ENCODE results near the gene LCN12. TPM values are rescaled to one million over a fixed set of nuclear protein-coding genes. Genes with fewer than 3 reads are reported as not detected.
A peak's percentile ranks its signal among the peaks of the same experiment; 100 is the strongest.

Gene LCN12
- total and polyA plus RNA-seq, 3 donors from 2014 or later, result 11.5 to 27.8 (median 27.1) TPM

- H3K4me1 ChIP-seq, result peaks cover 33% of the 10 kb centered on the region
- no peaks in the 10 kb centered on the region for H3K36me3 ChIP-seq (ENCODE audit: low read depth, missing control alignments)
- H3K27ac ChIP-seq, result no peak overlapping the region
- H3K4me3 ChIP-seq, result no peak overlapping the region
- 71 to 73% methylated on average over 10 to 11 of the region's 11 CpGs for WGBS, 2 donors
- no peaks in the 10 kb centered on the region for H3K27me3 ChIP-seq
- no peak for TF ChIP-seq POLR2A (IDR thresholded peaks at IDR 0.05)
- TF ChIP-seq CTCF (IDR thresholded peaks at IDR 0.05), result no peak
- H3K9me3 ChIP-seq, result no peaks in the 10 kb centered on the region
- intact Hi-C loops (cut with DNase I; ENCODE audit: low total_unique reads), result no loop called here
- no peak for DNase-seq
Measured at GRCh38 chr9:136983656-136984314, 31.7 kb downstream of the LCN12 start.

GRCh38 chr9:136984464-136985026 is 32.5 kb downstream of the LCN12 start:
- Histone ChIP-seq H3K36me3 (ENCODE audit: low read depth, missing control alignments) (no peaks in the 10 kb centered on the region), H3K4me3 (peak overlapping the region in 1 of 2 donors; percentile 12), H3K27me3 (no peaks in the 10 kb centered on the region), H3K4me1 (peaks cover 33% of the 10 kb centered on the region), H3K9me3 (no peaks in the 10 kb centered on the region), H3K27ac (peak overlapping the region in 1 of 2 donors; percentile 36)
- DNase-seq, result no peak
- intact Hi-C loops (cut with DNase I; ENCODE audit: low total_unique reads), result no loop called here
- TF ChIP-seq POLR2A (IDR thresholded peaks at IDR 0.05) (no peak), CTCF (IDR thresholded peaks at IDR 0.05) (no peak)
- WGBS, 2 donors, result 38 to 60% methylated on average over 10 to 29 of the region's 29 CpGs

GRCh38 chr9:136985027-136985602 is 33.0 kb downstream of the LCN12 start:
- H3K9me3 ChIP-seq, result no peaks in the 10 kb centered on the region
- H3K4me3 ChIP-seq, result peak overlapping the region; percentile 6 to 12
- no peak for DNase-seq
- no peaks in the 10 kb centered on the region for H3K36me3 ChIP-seq (ENCODE audit: low read depth, missing control alignments)
- H3K27ac ChIP-seq, result peak overlapping the region in 1 of 2 donors; percentile 36
- 0 to 7% methylated on average over 11 to 41 of the region's 48 CpGs for WGBS, 2 donors
- intact Hi-C loops (cut with DNase I; ENCODE audit: low total_unique reads), result no loop called here
- TF ChIP-seq POLR2A (IDR thresholded peaks at IDR 0.05), result no peak
- TF ChIP-seq CTCF (IDR thresholded peaks at IDR 0.05), result no peak
- peaks cover 33% of the 10 kb centered on the region for H3K4me1 ChIP-seq
- no peaks in the 10 kb centered on the region for H3K27me3 ChIP-seq

- intact Hi-C loops (cut with DNase I; ENCODE audit: low total_unique reads), result no loop called here
- no peak for DNase-seq
- Histone ChIP-seq H3K27ac (peak overlapping the region in 1 of 2 donors; percentile 36), H3K4me1 (peaks cover 27% of the 10 kb centered on the region), H3K36me3 (ENCODE audit: low read depth, missing control alignments) (no peaks in the 10 kb centered on the region), H3K27me3 (no peaks in the 10 kb centered on the region), H3K4me3 (peak overlapping the region; percentile 6 to 12), H3K9me3 (no peaks in the 10 kb centered on the region)
- 10 to 23% methylated on average over 5 to 32 of the region's 33 CpGs for WGBS, 2 donors
- TF ChIP-seq CTCF (IDR thresholded peaks at IDR 0.05), result no peak
- TF ChIP-seq POLR2A (IDR thresholded peaks at IDR 0.05), result no peak
Measured at GRCh38 chr9:136985853-136986252, 33.8 kb downstream of the LCN12 start.
